ENCODE measurements around the gene NUP188.

DNA sequence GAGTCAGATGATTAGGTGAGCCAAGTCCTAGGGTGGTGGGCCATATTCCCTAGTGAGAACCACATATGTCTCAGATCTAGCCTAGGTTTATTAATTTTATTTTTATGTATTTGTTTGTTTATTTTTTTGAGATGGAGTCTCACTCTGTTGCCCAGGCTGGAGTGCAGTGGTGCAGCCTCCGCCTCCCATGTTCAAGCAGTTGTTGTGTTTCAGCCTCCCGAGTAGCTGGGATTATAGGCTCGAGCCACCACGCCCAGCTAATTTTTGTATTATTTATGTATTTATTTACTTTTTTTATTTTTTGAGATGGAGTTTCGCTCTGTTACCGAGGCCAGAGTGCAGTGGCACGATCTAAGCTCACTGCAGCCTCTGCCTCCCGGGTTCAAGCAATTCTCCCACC lies 36.0 kb downstream of the NUP188 start:
- TF ChIP-seq, protein P1, sequence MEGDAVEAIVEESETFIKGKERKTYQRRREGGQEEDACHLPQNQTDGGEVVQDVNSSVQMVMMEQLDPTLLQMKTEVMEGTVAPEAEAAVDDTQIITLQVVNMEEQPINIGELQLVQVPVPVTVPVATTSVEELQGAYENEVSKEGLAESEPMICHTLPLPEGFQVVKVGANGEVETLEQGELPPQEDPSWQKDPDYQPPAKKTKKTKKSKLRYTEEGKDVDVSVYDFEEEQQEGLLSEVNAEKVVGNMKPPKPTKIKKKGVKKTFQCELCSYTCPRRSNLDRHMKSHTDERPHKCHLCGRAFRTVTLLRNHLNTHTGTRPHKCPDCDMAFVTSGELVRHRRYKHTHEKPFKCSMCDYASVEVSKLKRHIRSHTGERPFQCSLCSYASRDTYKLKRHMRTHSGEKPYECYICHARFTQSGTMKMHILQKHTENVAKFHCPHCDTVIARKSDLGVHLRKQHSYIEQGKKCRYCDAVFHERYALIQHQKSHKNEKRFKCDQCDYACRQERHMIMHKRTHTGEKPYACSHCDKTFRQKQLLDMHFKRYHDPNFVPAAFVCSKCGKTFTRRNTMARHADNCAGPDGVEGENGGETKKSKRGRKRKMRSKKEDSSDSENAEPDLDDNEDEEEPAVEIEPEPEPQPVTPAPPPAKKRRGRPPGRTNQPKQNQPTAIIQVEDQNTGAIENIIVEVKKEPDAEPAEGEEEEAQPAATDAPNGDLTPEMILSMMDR (IDR thresholded peaks at IDR 0.05; ENCODE audit: extremely low read depth in 1 of 2, insufficient read depth in 1 of 2, low read depth in 1 of 2, low read length in 2 of 2) = no peak
- no peak for TF ChIP-seq POLR2AphosphoS5 (IDR thresholded peaks at IDR 0.05; ENCODE audit: insufficient read depth, low read depth, low read length)
- no peak for TF ChIP-seq MAX (IDR thresholded peaks at IDR 0.05; ENCODE audit: insufficient read depth, insufficient read length)
- TF ChIP-seq EZH2 (IDR thresholded peaks at IDR 0.05; ENCODE audit: borderline replicate concordance, low read depth, low read length, severe bottlenecking) = no peak
- no peak for TF ChIP-seq POLR2A (IDR thresholded peaks at IDR 0.05; ENCODE audit: low read depth, low read length)
- TF ChIP-seq MYC (IDR thresholded peaks at IDR 0.05; ENCODE audit: low read depth, low read length) = no peak

Measured in endothelial cell of umbilical vein (primary cell).